GM23338 (cell line): ENCODE results near the gene SLC8A1. TPM values are rescaled to one million over a fixed set of nuclear protein-coding genes. Genes with fewer than 3 reads are reported as not detected.

ENCODE experiments used
- ATAC-seq: fragments of 200-7000 bp; cut with Tn5 transposase; 3 replicates; pipeline ENCODE4 v1.9.1; 2020
- DNase-seq: peaks from one replicate; pipeline ENCODE4 v3.0.0-alpha.2; 2015; ENCODE audit warnings: low spot score
- H2AFZ ChIP-seq: fragments of 200-600 bp; sonication (generic); 2 replicates; pipeline ENCODE4 v1.8.0; 2016; ENCODE audit warnings: antibody characterized with exemption, mild to moderate bottlenecking, moderate library complexity
- H3F3A ChIP-seq: fragments of 200-600 bp; sonication (generic); replicated peaks from 2 replicates; pipeline ENCODE4 v1.8.0; 2017; ENCODE audit warnings: antibody characterized with exemption, mixed run types, low read depth
- H3K27ac ChIP-seq: fragments of 200-600 bp; sonication (generic); 2 replicates; pipeline ENCODE4 v1.6.1; 2016; ENCODE audit warnings: low read depth
- H3K27me3 ChIP-seq: fragments of 200-600 bp; sonication (generic); 2 replicates; pipeline ENCODE4 v1.8.0; 2016; ENCODE audit warnings: mild to moderate bottlenecking, mixed run types, moderate library complexity; ENCODE audit not compliant: insufficient read depth
- H3K36me3 ChIP-seq: fragments of 200-600 bp; sonication (generic); 2 replicates; pipeline ENCODE4 v1.8.0; 2016; ENCODE audit warnings: mild to moderate bottlenecking; ENCODE audit not compliant: insufficient read depth
- H3K4me1 ChIP-seq: fragments of 200-600 bp; sonication (generic); 2 replicates; pipeline ENCODE4 v1.8.0; 2016; ENCODE audit warnings: mild to moderate bottlenecking, moderate library complexity; ENCODE audit not compliant: insufficient read depth
- H3K4me2 ChIP-seq: fragments of 200-600 bp; sonication (generic); 2 replicates; pipeline ENCODE4 v1.7.1; 2017; ENCODE audit warnings: mixed run types
- H3K4me3 ChIP-seq: fragments of 200-600 bp; sonication (generic); 2 replicates; pipeline ENCODE4 v1.6.1; 2016; ENCODE audit warnings: mixed run types
- H3K79me2 ChIP-seq: fragments of 200-600 bp; sonication (generic); replicated peaks from 2 replicates; pipeline ENCODE4 v1.8.0; 2017; ENCODE audit warnings: mild to moderate bottlenecking; ENCODE audit not compliant: insufficient read depth
- H3K9me2 ChIP-seq: fragments of 200-600 bp; sonication (generic); 2 replicates; pipeline ENCODE4 v1.8.0; 2017; ENCODE audit not compliant: insufficient read depth
- H4K20me1 ChIP-seq: fragments of 200-600 bp; sonication (generic); replicated peaks from 2 replicates; pipeline ENCODE4 v1.8.0; 2017; ENCODE audit warnings: mild to moderate bottlenecking; ENCODE audit not compliant: insufficient read depth
- H3K27ac Mint-ChIP-seq: 2 replicates; pipeline ENCODE4 v1.8.0; 2020; ENCODE audit warnings: inconsistent platforms, mild to moderate bottlenecking, moderate library complexity, mixed read lengths
- H3K27me3 Mint-ChIP-seq: 3 replicates; pipeline ENCODE4 v1.8.0; 2022; ENCODE audit warnings: low read depth, mild to moderate bottlenecking, moderate library complexity, mixed read lengths, inconsistent platforms; ENCODE audit not compliant: insufficient read depth, poor library complexity
- H3K36me3 Mint-ChIP-seq: 3 replicates; pipeline ENCODE4 v1.8.0; 2021; ENCODE audit warnings: low read depth, mild to moderate bottlenecking, inconsistent platforms, moderate library complexity, mixed read lengths
- H3K4me1 Mint-ChIP-seq: 3 replicates; pipeline ENCODE4 v1.8.0; 2020; ENCODE audit warnings: mild to moderate bottlenecking, inconsistent platforms, mixed read lengths
- H3K4me3 Mint-ChIP-seq: 3 replicates; pipeline ENCODE4 v1.8.0; 2021; ENCODE audit warnings: moderate library complexity, mild to moderate bottlenecking, inconsistent platforms, mixed read lengths
- H3K9me3 Mint-ChIP-seq: 3 replicates; pipeline ENCODE4 v1.8.0; 2020; ENCODE audit warnings: moderate library complexity, mild to moderate bottlenecking, inconsistent platforms, mixed read lengths
- EZH2 ChIP-seq: fragments of 200-600 bp; sonication (generic); IDR thresholded peaks from one replicate; pipeline ENCODE4 v1.8.0; 2017; ENCODE audit warnings: antibody characterized with exemption, mild to moderate bottlenecking, low read depth; ENCODE audit not compliant: unreplicated experiment
- JUNB ChIP-seq: IDR thresholded peaks from one replicate; pipeline ENCODE4 v1.6.1; 2016; ENCODE audit warnings: antibody characterized with exemption; ENCODE audit not compliant: unreplicated experiment
- NANOG ChIP-seq: IDR thresholded peaks from 2 replicates; pipeline ENCODE4 v1.6.1; 2016; ENCODE audit warnings: antibody characterized with exemption, borderline replicate concordance
- POLR2AphosphoS5 ChIP-seq: IDR thresholded peaks from 2 replicates; pipeline ENCODE4 v1.6.1; 2016; ENCODE audit warnings: antibody characterized with exemption, low read depth
- STAT1 ChIP-seq: IDR thresholded peaks from one replicate; pipeline ENCODE4 v1.6.1; 2016; ENCODE audit warnings: antibody characterized with exemption; ENCODE audit not compliant: unreplicated experiment
- ZNF114 ChIP-seq: fragments of 250-450 bp; sonication (Bioruptor Pico); IDR thresholded peaks from 2 replicates; pipeline ENCODE4 v1.5.0; 2020; ENCODE audit warnings: mild to moderate bottlenecking, moderate library complexity
- ZNF331 ChIP-seq: fragments of 250-450 bp; sonication (Bioruptor Pico); IDR thresholded peaks from 2 replicates; pipeline ENCODE4 v1.5.0; 2020; ENCODE audit warnings: low read depth, mild to moderate bottlenecking, moderate library complexity
- polyA plus RNA-seq: library from polyadenylated mRNA; unstranded; fragments of >200 nt; fragmentation: Nextera tagmentation; extraction: Ambion mirVana; gene quantifications from 2 replicates; pipeline ENCODE4 v1.2.1, GENCODE V29; 2016
- total RNA-seq: library from RNA; depleted of rRNA; stranded (reverse); fragments of >200 nt; shearing (Covaris generic); gene quantifications from 2 replicates; pipeline ENCODE4 v1.2.3, GENCODE V29; 2014
- TF ChIP-seq, protein P1 (sequence below): IDR thresholded peaks from 2 replicates; pipeline ENCODE4 v1.6.1; 2016; ENCODE audit warnings: antibody characterized with exemption
- TF ChIP-seq, protein P2 (sequence below): fragments of 250-450 bp; sonication (Bioruptor Pico); IDR thresholded peaks from 2 replicates; pipeline ENCODE4 v1.5.0; 2020; ENCODE audit warnings: mild to moderate bottlenecking, moderate library complexity
- TF ChIP-seq, protein P3 (sequence below): IDR thresholded peaks from one replicate; pipeline ENCODE4 v1.6.1; 2018; ENCODE audit warnings: antibody characterized with exemption; ENCODE audit not compliant: unreplicated experiment

The SLC8A1 gene
- total and polyA plus RNA-seq, 2 experiments from 2014 or later: 2.5 to 3.3 TPM

DNA sequence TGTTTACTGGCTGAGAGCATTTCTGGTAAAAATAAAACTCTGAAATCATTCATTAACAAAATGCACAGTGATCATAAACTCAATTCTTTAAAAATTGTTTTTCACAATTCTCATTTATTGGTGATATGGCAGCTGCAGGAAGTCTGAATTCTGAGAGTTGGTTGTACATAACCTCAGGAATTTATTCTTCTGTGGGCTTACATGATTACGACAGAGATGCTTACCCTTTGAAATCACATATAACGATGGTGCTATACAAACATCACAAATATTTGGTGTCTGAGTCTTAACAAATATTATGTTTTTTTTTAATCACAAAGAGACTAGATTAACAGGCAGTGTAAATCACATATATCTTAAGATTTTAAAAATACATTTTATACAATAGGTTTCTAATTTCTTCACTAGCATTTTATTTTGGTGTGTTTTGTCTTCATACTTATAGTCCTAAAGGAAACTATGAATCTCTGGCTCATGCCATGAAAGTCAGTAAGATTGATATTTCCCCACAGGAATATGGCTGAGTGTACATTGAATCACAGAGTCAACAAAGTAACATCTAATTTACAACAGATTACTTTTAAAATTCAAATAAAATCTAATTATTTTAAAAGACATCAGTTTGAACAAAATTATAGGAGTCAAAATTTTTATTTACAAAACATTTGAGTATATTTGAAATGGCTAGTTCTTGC, 354.1 kb downstream of the SLC8A1 start:
- Histone ChIP-seq H3K4me1 (peaks cover 4% of the 10 kb centered on the region), H3K27me3 (no peaks in the 10 kb centered on the region), H3K9me2 (no peaks in the 10 kb centered on the region), H3K27ac (no peak overlapping the region), H3K79me2 (no peaks in the 10 kb centered on the region), H4K20me1 (no peaks in the 10 kb centered on the region), H2AFZ (no peak overlapping the region), H3F3A (no peaks in the 10 kb centered on the region), H3K4me2 (no peak overlapping the region), H3K4me3 (no peak overlapping the region), H3K36me3 (no peaks in the 10 kb centered on the region)
- peaks cover 20% of the 10 kb centered on the region for H3K4me1 Mint-ChIP-seq
- no peaks in the 10 kb centered on the region for H3K9me3 Mint-ChIP-seq
- H3K27ac Mint-ChIP-seq: no peak overlapping the region; the same call in 1 of the 2 replicates
- no peak for DNase-seq
- H3K27me3 Mint-ChIP-seq: no peaks in the 10 kb centered on the region
- H3K4me3 Mint-ChIP-seq: no peak overlapping the region
- no peak for ATAC-seq
- H3K36me3 Mint-ChIP-seq: no peaks in the 10 kb centered on the region
- no peak for TF ChIP-seq ZNF331
- TF ChIP-seq NANOG: no peak
- TF ChIP-seq EZH2: no peak

DNA sequence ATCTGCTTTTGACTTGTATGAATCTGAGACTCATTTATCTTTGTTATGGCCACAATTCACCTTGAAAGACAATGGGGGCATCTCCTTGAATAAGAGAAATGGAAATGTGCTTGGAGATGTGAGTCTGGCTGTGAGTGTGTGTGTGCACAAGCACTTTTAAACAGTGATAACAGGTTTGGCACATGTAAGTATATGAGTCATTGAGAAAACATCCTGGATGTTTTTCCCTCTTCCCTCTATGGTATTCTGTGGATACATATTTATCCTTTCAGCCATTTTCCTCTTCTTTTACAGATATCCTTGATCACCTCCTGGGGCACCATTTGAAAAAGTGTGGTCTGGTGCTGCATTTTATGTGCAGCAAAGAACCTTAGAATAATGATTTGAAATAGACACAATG, 355.5 kb downstream of the SLC8A1 start:
- DNase-seq (no peak), ATAC-seq (no peak)
- Mint-ChIP-seq H3K9me3 (no peaks in the 10 kb centered on the region), H3K4me1 (peaks cover 15% of the 10 kb centered on the region), H3K27me3 (no peaks in the 10 kb centered on the region), H3K4me3 (no peak overlapping the region), H3K36me3 (no peaks in the 10 kb centered on the region), H3K27ac (0 out of 2 replicates have a peak overlapping the region, but pooled peaks have one; percentile 33)
- Histone ChIP-seq H3K27me3 (no peaks in the 10 kb centered on the region), H3K4me3 (no peak overlapping the region), H2AFZ (no peak overlapping the region; the same call in 1 of the 2 replicates), H3K79me2 (no peaks in the 10 kb centered on the region), H3K9me2 (no peaks in the 10 kb centered on the region), H4K20me1 (no peaks in the 10 kb centered on the region), H3K4me2 (no peak overlapping the region), H3K4me1 (no peaks in the 10 kb centered on the region), H3K36me3 (no peaks in the 10 kb centered on the region), H3K27ac (no peak overlapping the region), H3F3A (no peaks in the 10 kb centered on the region)
- no peak for TF ChIP-seq POLR2AphosphoS5
- no peak for TF ChIP-seq JUNB
- TF ChIP-seq ZNF114 (CRISPR knock-in tag): no peak
- no peak for TF ChIP-seq ZNF331
- TF ChIP-seq, protein P1, sequence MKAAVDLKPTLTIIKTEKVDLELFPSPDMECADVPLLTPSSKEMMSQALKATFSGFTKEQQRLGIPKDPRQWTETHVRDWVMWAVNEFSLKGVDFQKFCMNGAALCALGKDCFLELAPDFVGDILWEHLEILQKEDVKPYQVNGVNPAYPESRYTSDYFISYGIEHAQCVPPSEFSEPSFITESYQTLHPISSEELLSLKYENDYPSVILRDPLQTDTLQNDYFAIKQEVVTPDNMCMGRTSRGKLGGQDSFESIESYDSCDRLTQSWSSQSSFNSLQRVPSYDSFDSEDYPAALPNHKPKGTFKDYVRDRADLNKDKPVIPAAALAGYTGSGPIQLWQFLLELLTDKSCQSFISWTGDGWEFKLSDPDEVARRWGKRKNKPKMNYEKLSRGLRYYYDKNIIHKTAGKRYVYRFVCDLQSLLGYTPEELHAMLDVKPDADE: no peak
- TF ChIP-seq STAT1: no peak
- TF ChIP-seq EZH2: no peak
- no peak for TF ChIP-seq NANOG
- TF ChIP-seq, protein P2, sequence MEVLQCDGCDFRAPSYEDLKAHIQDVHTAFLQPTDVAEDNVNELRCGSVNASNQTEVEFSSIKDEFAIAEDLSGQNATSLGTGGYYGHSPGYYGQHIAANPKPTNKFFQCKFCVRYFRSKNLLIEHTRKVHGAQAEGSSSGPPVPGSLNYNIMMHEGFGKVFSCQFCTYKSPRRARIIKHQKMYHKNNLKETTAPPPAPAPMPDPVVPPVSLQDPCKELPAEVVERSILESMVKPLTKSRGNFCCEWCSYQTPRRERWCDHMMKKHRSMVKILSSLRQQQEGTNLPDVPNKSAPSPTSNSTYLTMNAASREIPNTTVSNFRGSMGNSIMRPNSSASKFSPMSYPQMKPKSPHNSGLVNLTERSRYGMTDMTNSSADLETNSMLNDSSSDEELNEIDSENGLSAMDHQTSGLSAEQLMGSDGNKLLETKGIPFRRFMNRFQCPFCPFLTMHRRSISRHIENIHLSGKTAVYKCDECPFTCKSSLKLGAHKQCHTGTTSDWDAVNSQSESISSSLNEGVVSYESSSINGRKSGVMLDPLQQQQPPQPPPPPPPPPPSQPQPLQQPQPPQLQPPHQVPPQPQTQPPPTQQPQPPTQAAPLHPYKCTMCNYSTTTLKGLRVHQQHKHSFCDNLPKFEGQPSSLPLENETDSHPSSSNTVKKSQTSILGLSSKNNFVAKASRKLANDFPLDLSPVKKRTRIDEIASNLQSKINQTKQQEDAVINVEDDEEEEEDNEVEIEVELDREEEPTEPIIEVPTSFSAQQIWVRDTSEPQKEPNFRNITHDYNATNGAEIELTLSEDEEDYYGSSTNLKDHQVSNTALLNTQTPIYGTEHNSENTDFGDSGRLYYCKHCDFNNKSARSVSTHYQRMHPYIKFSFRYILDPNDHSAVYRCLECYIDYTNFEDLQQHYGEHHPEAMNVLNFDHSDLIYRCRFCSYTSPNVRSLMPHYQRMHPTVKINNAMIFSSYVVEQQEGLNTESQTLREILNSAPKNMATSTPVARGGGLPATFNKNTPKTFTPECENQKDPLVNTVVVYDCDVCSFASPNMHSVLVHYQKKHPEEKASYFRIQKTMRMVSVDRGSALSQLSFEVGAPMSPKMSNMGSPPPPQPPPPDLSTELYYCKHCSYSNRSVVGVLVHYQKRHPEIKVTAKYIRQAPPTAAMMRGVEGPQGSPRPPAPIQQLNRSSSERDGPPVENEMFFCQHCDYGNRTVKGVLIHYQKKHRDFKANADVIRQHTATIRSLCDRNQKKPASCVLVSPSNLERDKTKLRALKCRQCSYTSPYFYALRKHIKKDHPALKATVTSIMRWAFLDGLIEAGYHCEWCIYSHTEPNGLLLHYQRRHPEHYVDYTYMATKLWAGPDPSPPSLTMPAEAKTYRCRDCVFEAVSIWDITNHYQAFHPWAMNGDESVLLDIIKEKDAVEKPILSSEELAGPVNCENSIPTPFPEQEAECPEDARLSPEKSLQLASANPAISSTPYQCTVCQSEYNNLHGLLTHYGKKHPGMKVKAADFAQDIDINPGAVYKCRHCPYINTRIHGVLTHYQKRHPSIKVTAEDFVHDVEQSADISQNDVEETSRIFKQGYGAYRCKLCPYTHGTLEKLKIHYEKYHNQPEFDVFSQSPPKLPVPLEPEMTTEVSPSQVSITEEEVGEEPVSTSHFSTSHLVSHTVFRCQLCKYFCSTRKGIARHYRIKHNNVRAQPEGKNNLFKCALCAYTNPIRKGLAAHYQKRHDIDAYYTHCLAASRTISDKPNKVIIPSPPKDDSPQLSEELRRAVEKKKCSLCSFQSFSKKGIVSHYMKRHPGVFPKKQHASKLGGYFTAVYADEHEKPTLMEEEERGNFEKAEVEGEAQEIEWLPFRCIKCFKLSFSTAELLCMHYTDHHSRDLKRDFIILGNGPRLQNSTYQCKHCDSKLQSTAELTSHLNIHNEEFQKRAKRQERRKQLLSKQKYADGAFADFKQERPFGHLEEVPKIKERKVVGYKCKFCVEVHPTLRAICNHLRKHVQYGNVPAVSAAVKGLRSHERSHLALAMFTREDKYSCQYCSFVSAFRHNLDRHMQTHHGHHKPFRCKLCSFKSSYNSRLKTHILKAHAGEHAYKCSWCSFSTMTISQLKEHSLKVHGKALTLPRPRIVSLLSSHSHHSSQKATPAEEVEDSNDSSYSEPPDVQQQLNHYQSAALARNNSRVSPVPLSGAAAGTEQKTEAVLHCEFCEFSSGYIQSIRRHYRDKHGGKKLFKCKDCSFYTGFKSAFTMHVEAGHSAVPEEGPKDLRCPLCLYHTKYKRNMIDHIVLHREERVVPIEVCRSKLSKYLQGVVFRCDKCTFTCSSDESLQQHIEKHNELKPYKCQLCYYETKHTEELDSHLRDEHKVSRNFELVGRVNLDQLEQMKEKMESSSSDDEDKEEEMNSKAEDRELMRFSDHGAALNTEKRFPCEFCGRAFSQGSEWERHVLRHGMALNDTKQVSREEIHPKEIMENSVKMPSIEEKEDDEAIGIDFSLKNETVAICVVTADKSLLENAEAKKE (CRISPR knock-in tag): no peak
- TF ChIP-seq, protein P3, sequence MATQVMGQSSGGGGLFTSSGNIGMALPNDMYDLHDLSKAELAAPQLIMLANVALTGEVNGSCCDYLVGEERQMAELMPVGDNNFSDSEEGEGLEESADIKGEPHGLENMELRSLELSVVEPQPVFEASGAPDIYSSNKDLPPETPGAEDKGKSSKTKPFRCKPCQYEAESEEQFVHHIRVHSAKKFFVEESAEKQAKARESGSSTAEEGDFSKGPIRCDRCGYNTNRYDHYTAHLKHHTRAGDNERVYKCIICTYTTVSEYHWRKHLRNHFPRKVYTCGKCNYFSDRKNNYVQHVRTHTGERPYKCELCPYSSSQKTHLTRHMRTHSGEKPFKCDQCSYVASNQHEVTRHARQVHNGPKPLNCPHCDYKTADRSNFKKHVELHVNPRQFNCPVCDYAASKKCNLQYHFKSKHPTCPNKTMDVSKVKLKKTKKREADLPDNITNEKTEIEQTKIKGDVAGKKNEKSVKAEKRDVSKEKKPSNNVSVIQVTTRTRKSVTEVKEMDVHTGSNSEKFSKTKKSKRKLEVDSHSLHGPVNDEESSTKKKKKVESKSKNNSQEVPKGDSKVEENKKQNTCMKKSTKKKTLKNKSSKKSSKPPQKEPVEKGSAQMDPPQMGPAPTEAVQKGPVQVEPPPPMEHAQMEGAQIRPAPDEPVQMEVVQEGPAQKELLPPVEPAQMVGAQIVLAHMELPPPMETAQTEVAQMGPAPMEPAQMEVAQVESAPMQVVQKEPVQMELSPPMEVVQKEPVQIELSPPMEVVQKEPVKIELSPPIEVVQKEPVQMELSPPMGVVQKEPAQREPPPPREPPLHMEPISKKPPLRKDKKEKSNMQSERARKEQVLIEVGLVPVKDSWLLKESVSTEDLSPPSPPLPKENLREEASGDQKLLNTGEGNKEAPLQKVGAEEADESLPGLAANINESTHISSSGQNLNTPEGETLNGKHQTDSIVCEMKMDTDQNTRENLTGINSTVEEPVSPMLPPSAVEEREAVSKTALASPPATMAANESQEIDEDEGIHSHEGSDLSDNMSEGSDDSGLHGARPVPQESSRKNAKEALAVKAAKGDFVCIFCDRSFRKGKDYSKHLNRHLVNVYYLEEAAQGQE: no peak
